ENCODE data around the gene DHX29.

DHX29 gene

DNA sequence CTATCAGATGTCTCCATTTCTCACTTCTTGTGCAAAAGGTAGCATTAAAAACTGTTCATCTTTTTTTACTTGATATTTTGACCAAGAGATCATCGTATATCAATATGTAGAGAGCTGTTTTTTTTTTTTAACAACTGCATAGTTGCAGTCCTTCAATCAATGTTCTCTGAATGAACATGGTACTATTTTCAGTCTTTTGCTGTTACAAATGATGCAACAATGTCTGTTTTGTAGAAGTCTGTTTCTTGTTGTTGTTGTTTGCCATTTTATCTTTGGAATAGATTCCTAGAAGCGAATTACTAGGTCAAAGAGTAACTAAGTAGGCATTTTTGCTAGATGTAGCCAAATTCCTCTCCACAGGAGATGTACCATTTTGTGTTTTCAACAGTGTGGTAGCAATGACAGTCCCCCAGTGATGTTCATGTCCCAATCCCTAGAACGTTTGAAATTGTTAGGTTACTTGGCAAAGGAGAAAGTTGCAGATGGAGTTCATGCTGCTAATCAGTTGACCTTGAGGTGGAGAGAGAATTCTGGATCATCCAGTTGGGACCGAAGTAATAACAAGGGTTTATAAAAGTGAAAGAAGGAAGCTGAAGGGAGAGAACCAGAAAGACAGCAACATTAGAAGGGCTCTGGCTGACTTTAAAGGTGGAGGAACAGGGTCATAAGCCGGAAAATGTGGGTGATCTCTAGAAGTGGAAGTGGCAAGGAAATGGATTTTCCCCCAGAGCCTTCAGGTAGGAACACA lies 6.5 kb upstream of the DHX29 start:
- no peak for ATAC-seq
- no peak for TF ChIP-seq PPARA (CRISPR knock-in tag; IDR thresholded peaks at IDR 0.05; ENCODE audit: borderline replicate concordance)
- TF ChIP-seq, protein P1, sequence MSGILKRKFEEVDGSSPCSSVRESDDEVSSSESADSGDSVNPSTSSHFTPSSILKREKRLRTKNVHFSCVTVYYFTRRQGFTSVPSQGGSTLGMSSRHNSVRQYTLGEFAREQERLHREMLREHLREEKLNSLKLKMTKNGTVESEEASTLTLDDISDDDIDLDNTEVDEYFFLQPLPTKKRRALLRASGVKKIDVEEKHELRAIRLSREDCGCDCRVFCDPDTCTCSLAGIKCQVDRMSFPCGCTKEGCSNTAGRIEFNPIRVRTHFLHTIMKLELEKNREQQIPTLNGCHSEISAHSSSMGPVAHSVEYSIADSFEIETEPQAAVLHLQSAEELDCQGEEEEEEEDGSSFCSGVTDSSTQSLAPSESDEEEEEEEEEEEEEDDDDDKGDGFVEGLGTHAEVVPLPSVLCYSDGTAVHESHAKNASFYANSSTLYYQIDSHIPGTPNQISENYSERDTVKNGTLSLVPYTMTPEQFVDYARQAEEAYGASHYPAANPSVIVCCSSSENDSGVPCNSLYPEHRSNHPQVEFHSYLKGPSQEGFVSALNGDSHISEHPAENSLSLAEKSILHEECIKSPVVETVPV (CRISPR knock-in tag; IDR thresholded peaks at IDR 0.05) = no peak
- no peak for TF ChIP-seq OSR1 (CRISPR knock-in tag; IDR thresholded peaks at IDR 0.05)
- no peak for TF ChIP-seq RARB (CRISPR knock-in tag; IDR thresholded peaks at IDR 0.05)
- no peak for TF ChIP-seq ZNF8 (CRISPR knock-in tag; IDR thresholded peaks at IDR 0.05)
- no peak for TF ChIP-seq TOX (CRISPR knock-in tag; IDR thresholded peaks at IDR 0.05; ENCODE audit: borderline replicate concordance)
- TF ChIP-seq, protein P2, sequence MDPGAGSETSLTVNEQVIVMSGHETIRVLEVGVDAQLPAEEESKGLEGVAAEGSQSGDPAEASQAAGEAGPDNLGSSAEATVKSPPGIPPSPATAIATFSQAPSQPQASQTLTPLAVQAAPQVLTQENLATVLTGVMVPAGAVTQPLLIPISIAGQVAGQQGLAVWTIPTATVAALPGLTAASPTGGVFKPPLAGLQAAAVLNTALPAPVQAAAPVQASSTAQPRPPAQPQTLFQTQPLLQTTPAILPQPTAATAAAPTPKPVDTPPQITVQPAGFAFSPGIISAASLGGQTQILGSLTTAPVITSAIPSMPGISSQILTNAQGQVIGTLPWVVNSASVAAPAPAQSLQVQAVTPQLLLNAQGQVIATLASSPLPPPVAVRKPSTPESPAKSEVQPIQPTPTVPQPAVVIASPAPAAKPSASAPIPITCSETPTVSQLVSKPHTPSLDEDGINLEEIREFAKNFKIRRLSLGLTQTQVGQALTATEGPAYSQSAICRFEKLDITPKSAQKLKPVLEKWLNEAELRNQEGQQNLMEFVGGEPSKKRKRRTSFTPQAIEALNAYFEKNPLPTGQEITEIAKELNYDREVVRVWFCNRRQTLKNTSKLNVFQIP (CRISPR knock-in tag; IDR thresholded peaks at IDR 0.05; ENCODE audit: borderline replicate concordance, low read depth) = no peak
- no peak for TF ChIP-seq ZC3H10 (CRISPR knock-in tag; IDR thresholded peaks at IDR 0.05)
- no peak for TF ChIP-seq BACH2 (CRISPR knock-in tag; IDR thresholded peaks at IDR 0.05; ENCODE audit: borderline replicate concordance)
- no peak for TF ChIP-seq ESRRG (CRISPR knock-in tag; IDR thresholded peaks at IDR 0.05)
- no peak for TF ChIP-seq ZNF70 (CRISPR knock-in tag; IDR thresholded peaks at IDR 0.05)
- TF ChIP-seq, protein P3, sequence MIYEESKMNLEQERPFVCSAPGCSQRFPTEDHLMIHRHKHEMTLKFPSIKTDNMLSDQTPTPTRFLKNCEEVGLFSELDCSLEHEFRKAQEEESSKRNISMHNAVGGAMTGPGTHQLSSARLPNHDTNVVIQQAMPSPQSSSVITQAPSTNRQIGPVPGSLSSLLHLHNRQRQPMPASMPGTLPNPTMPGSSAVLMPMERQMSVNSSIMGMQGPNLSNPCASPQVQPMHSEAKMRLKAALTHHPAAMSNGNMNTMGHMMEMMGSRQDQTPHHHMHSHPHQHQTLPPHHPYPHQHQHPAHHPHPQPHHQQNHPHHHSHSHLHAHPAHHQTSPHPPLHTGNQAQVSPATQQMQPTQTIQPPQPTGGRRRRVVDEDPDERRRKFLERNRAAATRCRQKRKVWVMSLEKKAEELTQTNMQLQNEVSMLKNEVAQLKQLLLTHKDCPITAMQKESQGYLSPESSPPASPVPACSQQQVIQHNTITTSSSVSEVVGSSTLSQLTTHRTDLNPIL (CRISPR knock-in tag; IDR thresholded peaks at IDR 0.05; ENCODE audit: low read depth) = no peak
- TF ChIP-seq, protein P4, sequence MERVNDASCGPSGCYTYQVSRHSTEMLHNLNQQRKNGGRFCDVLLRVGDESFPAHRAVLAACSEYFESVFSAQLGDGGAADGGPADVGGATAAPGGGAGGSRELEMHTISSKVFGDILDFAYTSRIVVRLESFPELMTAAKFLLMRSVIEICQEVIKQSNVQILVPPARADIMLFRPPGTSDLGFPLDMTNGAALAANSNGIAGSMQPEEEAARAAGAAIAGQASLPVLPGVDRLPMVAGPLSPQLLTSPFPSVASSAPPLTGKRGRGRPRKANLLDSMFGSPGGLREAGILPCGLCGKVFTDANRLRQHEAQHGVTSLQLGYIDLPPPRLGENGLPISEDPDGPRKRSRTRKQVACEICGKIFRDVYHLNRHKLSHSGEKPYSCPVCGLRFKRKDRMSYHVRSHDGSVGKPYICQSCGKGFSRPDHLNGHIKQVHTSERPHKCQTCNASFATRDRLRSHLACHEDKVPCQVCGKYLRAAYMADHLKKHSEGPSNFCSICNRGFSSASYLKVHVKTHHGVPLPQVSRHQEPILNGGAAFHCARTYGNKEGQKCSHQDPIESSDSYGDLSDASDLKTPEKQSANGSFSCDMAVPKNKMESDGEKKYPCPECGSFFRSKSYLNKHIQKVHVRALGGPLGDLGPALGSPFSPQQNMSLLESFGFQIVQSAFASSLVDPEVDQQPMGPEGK (CRISPR knock-in tag; IDR thresholded peaks at IDR 0.05; ENCODE audit: borderline replicate concordance) = no peak
- no peak for TF ChIP-seq SNAI2 (CRISPR knock-in tag; IDR thresholded peaks at IDR 0.05)
- no peak for TF ChIP-seq ZNF565 (CRISPR knock-in tag; conservative IDR thresholded peaks at IDR 0.05; ENCODE audit: low read depth)
- no peak for TF ChIP-seq CSDC2 (CRISPR knock-in tag; IDR thresholded peaks at IDR 0.05)

DNA sequence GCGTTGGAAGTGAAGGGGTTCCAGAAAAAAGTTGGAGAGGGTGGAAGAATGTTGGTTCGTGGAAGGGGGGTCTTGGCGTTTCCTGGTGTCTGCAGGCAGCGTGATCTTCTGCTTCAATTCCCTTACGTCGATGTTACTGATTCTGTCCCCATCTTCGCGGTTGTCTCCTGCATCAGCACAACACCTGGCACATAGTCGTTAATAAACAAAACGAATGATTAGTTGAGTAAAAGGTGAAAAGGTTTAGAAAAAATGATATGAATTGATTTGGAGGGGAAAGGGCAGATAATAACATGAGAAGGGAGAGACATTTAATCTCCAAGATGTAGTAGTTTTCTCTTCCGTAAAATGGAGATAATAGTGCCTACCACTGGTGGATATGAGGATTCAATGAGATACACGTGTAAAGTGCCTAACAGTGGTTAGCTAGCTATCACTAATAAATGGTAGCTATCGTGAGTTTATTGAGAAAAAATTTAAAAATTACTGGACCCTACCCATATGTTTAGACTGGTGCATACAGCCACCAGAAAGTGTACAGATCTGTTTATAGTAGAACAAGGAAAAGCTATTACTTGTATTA lies 851 bp upstream of the DHX29 start:
- TF ChIP-seq ZNF565 (CRISPR knock-in tag; conservative IDR thresholded peaks at IDR 0.05; ENCODE audit: low read depth) (no peak), OSR1 (CRISPR knock-in tag; IDR thresholded peaks at IDR 0.05) (no peak), ZNF70 (CRISPR knock-in tag; IDR thresholded peaks at IDR 0.05) (no peak), PPARA (CRISPR knock-in tag; IDR thresholded peaks at IDR 0.05; ENCODE audit: borderline replicate concordance) (no peak), ZFP3 (CRISPR knock-in tag; IDR thresholded peaks at IDR 0.05) (no peak), TOX (CRISPR knock-in tag; IDR thresholded peaks at IDR 0.05; ENCODE audit: borderline replicate concordance) (no peak), BACH2 (CRISPR knock-in tag; IDR thresholded peaks at IDR 0.05; ENCODE audit: borderline replicate concordance) (no peak), ARNTL (CRISPR knock-in tag; IDR thresholded peaks at IDR 0.05; ENCODE audit: borderline replicate concordance, low read depth) (no peak), GLIS3 (CRISPR knock-in tag; IDR thresholded peaks at IDR 0.05) (no peak), SNAI2 (CRISPR knock-in tag; IDR thresholded peaks at IDR 0.05) (no peak), RARB (CRISPR knock-in tag; IDR thresholded peaks at IDR 0.05) (no peak), ZNF8 (CRISPR knock-in tag; IDR thresholded peaks at IDR 0.05) (no peak)
- TF ChIP-seq, protein P1 (CRISPR knock-in tag; IDR thresholded peaks at IDR 0.05) = no peak
- TF ChIP-seq, protein P5, sequence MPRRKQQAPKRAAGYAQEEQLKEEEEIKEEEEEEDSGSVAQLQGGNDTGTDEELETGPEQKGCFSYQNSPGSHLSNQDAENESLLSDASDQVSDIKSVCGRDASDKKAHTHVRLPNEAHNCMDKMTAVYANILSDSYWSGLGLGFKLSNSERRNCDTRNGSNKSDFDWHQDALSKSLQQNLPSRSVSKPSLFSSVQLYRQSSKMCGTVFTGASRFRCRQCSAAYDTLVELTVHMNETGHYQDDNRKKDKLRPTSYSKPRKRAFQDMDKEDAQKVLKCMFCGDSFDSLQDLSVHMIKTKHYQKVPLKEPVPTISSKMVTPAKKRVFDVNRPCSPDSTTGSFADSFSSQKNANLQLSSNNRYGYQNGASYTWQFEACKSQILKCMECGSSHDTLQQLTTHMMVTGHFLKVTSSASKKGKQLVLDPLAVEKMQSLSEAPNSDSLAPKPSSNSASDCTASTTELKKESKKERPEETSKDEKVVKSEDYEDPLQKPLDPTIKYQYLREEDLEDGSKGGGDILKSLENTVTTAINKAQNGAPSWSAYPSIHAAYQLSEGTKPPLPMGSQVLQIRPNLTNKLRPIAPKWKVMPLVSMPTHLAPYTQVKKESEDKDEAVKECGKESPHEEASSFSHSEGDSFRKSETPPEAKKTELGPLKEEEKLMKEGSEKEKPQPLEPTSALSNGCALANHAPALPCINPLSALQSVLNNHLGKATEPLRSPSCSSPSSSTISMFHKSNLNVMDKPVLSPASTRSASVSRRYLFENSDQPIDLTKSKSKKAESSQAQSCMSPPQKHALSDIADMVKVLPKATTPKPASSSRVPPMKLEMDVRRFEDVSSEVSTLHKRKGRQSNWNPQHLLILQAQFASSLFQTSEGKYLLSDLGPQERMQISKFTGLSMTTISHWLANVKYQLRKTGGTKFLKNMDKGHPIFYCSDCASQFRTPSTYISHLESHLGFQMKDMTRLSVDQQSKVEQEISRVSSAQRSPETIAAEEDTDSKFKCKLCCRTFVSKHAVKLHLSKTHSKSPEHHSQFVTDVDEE (CRISPR knock-in tag; IDR thresholded peaks at IDR 0.05) = no peak
- TF ChIP-seq, protein P3 (CRISPR knock-in tag; IDR thresholded peaks at IDR 0.05; ENCODE audit: low read depth) = no peak
- ATAC-seq = peak; percentile 28
